PFSK-1 (cell line): Measurements from ENCODE around the gene CD300A.

Experiments
- FOXP2 ChIP-seq: optimal IDR thresholded peaks from 2 replicates; pipeline ENCODE3; 2011; ENCODE audit warnings: borderline replicate concordance, control low read depth, inconsistent platforms; ENCODE audit not compliant: insufficient read depth; ENCODE audit errors: extremely low read length, extremely low read depth
- POLR2AphosphoS5 ChIP-seq: IDR thresholded peaks from 2 replicates; pipeline ENCODE4 v1.6.1; 2012; ENCODE audit warnings: low read depth, mild to moderate bottlenecking, control low read depth, low read length, moderate library complexity
- SIN3A ChIP-seq: IDR thresholded peaks from 2 replicates; pipeline ENCODE4 v1.6.1; 2012; ENCODE audit warnings: mild to moderate bottlenecking, low read length, moderate library complexity, borderline replicate concordance; ENCODE audit not compliant: insufficient read depth
- TAF1 ChIP-seq: IDR thresholded peaks from 2 replicates; pipeline ENCODE4 v1.6.1; 2012; ENCODE audit warnings: low read length, control low read depth, borderline replicate concordance; ENCODE audit not compliant: insufficient read depth
- TF ChIP-seq, protein P1 (sequence below), 2 experiments: IDR thresholded peaks; 2 replicates each; pipeline versions ENCODE4 v1.6.1 to v1.8.0; 2011 to 2012; ENCODE audit warnings: low read depth in 2 of 2, low read length in 2 of 2, control low read depth in 1 of 2, inconsistent platforms in 1 of 2, mild to moderate bottlenecking in 1 of 2, moderate library complexity in 1 of 2; ENCODE audit not compliant: insufficient read depth in 1 of 2

The CD300A gene

DNA sequence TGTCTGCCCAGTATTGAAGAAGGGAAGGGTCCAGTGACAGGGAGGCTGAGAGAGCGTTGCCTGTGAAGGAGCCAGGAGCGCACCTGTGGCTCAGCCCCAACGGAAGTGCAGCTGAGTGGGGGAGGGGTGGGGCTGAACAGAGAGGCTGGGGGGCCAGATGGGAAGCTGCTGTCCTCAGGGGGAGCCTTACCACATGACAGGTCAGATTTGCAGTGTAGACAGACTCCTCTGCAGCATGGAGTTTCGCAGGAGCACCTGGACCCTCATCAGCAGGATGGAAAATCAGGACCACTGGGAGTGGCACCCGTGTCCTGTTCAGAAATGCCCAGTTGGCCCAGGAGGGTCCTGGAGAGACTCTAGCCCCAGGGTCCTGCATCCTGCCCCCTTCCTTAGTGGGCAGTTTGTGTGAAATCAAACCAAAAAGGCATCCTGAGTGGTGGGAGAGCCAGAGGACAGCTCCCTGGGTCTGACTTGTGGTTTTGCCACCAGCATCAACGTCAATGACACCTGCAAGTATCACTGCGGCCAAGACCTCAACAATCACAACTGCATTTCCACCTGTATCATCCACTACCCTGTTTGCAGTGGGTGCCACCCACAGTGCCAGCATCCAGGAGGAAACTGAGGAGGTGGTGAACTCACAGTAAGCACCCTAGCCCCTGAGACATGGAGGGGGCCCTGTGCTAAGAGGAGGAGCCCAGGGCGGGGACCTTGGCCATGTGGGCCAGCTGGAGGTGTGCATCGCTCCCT is 7.8 kb downstream of the CD300A start:
- TF ChIP-seq TAF1 (no peak), FOXP2 (no peak), POLR2AphosphoS5 (no peak), SIN3A (no peak)
- TF ChIP-seq, protein P1, sequence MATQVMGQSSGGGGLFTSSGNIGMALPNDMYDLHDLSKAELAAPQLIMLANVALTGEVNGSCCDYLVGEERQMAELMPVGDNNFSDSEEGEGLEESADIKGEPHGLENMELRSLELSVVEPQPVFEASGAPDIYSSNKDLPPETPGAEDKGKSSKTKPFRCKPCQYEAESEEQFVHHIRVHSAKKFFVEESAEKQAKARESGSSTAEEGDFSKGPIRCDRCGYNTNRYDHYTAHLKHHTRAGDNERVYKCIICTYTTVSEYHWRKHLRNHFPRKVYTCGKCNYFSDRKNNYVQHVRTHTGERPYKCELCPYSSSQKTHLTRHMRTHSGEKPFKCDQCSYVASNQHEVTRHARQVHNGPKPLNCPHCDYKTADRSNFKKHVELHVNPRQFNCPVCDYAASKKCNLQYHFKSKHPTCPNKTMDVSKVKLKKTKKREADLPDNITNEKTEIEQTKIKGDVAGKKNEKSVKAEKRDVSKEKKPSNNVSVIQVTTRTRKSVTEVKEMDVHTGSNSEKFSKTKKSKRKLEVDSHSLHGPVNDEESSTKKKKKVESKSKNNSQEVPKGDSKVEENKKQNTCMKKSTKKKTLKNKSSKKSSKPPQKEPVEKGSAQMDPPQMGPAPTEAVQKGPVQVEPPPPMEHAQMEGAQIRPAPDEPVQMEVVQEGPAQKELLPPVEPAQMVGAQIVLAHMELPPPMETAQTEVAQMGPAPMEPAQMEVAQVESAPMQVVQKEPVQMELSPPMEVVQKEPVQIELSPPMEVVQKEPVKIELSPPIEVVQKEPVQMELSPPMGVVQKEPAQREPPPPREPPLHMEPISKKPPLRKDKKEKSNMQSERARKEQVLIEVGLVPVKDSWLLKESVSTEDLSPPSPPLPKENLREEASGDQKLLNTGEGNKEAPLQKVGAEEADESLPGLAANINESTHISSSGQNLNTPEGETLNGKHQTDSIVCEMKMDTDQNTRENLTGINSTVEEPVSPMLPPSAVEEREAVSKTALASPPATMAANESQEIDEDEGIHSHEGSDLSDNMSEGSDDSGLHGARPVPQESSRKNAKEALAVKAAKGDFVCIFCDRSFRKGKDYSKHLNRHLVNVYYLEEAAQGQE (IDR thresholded peaks at IDR 0.05; ENCODE audit: insufficient read depth in 1 of 2, low read depth in 2 of 2, low read length in 2 of 2) = no peak

DNA sequence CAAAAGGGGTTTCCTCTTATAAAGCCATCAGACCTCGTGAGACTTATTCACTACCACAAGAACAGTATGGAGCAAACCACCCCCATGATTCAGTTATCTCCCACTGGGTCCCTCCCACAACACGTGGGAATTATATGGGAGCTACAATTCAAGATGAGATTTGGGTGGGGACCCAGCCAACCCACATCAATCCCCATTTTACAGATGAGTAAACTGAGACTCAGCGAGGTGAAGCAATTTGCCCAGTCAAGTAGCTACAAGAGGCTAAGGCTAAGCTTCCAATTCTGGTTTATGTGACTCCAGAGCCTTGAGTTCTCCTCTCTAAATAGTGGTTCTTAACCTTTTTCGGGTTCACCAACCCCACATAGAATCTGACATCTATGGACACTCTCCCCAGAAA is 8.8 kb downstream of the CD300A start:
- no peak for TF ChIP-seq TAF1
- TF ChIP-seq SIN3A = no peak

DNA sequence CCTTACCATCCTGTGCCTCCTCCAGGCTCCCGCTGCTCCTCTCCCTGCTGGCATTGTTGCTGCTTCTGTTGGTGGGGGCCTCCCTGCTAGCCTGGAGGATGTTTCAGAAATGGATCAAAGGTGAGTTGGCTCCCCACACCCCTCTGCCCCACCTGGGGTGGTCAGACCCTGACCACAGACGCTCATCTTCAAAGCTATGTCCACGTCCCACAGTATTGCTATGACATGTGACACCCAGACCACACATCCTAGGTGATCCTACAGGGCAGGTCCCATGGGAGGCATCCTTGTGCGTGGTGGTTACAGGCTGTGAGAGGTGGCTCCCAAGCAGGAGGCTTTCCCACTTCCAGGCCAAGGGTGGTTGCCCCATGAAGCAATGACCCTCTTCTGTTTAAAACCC is 11.0 kb downstream of the CD300A start:
- TF ChIP-seq, protein P1 (IDR thresholded peaks at IDR 0.05; ENCODE audit: insufficient read depth in 1 of 2, low read depth in 2 of 2, low read length in 2 of 2) = no peak
- no peak for TF ChIP-seq POLR2AphosphoS5
- TF ChIP-seq FOXP2 = no peak
- no peak for TF ChIP-seq SIN3A
- TF ChIP-seq TAF1 = no peak

DNA sequence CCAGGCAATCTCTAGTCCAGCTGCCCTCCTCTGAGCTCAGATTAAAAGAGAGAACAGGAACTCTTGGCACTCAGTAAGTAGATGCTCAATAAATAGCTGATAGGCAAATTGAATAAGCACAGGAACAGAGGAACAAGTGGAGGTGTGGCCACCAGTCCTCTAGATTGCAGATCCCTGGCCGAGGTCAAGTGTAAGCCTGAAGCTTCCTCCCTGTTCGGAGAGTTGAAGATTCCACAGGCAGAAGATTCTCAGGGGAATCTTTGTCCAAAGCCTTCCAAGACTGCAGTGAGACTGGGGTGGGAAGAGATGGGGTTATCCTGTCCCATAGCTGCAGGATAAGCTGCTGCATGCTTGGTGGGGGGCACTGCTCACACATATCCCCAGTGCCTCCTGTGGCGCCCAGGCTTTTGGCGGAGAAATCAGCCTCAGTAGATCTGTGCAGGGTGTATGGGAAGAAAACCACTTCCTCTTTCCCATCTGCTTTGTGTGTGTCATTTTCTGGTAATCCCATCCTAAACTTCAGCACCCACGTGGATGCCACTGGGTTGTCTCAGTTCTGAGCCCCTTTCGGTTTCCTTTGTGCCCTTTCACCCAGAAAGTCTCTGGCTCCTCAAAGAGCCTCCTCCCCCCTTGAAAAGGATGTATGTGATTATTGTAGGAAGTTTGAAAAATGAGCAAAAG is 12.1 kb downstream of the CD300A start:
- TF ChIP-seq TAF1 (no peak), POLR2AphosphoS5 (no peak), SIN3A (no peak), FOXP2 (no peak)
- TF ChIP-seq, protein P1 (IDR thresholded peaks at IDR 0.05; ENCODE audit: insufficient read depth in 1 of 2, low read depth in 2 of 2, low read length in 2 of 2) = no peak

DNA sequence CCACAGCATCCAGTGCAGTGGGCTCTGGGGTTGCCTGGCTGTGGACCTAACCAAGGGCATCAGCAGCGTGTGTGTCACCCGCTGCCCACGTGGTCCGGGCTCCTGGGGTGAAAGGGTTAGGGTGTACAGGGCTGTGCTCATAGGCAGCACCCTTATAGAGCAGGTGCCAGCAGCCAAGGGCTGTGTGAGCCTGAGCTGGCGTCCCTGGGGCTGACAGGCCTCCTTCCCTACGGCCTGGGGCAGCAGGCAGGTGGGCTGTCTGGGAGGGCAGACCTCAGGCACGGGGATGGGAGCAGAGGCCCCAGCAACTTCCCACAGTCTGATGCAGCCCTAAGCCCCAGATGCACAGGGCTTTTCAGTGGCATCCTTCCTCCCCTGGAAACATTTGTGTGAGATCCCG is 13.9 kb downstream of the CD300A start:
- TF ChIP-seq SIN3A = no peak
- TF ChIP-seq, protein P1 (IDR thresholded peaks at IDR 0.05; ENCODE audit: insufficient read depth in 1 of 2, low read depth in 2 of 2, low read length in 2 of 2) = no peak
- TF ChIP-seq TAF1 = no peak
- no peak for TF ChIP-seq FOXP2
- TF ChIP-seq POLR2AphosphoS5 = no peak
